T-helper 1 cell treated with Interleukin-12 subunit alpha and Interleukin-12 subunit beta and Interleukin-4 antibody, amounts not matched to agents 30 ng/mL and 1 ng/mL, for 36 hours (primary cell): ENCODE results near the gene TENM4. TPM values are rescaled to one million over a fixed set of nuclear protein-coding genes. Genes with fewer than 3 reads are reported as not detected.
"Not testable (repeated sequence)": the region's sequence is repeated elsewhere in the genome, so short reads cannot be mapped to it uniquely, and the experiment has no call there.

Experiments used
- intact Hi-C: fragments of 100-400 bp; cut with micrococcal nuclease; formaldehyde crosslinking; loops from one replicate; pipeline ENCODE4 v1.15.1; 2024
- total RNA-seq: library from RNA; stranded (reverse); gene quantifications from 2 replicates; pipeline ENCODE4 v1.2.3, GENCODE V29; 2022

Gene TENM4
- total RNA-seq, 1 donor from 2014 or later: not detected

DNA sequence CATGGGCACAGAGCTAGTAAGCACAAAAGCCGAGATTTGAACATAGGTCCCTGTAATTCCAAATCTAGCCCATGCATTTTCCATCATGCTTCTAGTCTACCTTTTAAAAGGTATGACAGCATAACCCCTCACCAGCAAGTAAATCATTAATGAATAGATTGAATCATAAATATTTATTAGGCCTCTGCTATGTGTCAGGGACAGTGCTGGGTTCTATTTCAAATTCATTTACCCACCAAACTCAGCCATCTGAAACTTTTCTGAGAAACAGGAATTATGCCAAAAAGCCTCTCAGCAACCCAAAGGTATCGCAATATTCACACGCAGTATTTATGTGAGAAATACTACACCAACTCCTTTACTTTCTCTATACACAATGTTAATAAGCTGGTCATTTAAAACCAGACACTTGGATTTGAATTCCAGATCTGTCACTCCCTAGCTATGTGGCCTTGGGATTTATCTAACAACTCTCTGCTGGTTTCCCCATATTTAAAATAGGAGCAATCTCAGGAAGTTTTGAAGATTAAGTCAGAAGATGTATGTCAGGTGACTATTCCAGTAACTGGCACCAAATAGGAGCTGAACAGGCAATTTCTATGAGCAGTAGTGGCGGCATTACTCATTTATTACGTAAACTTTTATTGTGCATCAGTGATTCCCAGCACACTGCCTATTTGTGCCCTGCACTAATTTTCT, 191.4 kb downstream of the TENM4 start:
- intact Hi-C loops: no loop called here

DNA sequence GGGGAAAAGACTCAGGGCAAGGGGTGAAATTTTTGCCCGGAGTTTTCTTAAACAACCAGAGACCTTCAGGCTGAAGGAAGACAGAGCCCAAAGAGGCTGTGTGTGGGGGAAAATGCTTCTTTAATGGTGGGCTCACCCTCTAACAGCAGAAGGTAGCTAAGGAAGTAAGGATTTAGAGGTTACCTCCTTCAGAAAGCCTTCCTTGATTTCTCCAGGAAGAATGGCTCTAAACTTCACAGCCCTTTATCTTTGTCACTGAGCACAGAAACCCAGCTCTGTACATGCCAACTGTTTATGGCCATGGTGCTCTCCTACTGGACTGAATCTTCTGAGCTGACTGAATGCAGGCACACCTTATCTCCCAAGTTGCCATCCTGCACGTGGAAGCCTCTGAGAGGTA, 196.0 kb downstream of the TENM4 start:
- intact Hi-C loops: no loop called here

DNA sequence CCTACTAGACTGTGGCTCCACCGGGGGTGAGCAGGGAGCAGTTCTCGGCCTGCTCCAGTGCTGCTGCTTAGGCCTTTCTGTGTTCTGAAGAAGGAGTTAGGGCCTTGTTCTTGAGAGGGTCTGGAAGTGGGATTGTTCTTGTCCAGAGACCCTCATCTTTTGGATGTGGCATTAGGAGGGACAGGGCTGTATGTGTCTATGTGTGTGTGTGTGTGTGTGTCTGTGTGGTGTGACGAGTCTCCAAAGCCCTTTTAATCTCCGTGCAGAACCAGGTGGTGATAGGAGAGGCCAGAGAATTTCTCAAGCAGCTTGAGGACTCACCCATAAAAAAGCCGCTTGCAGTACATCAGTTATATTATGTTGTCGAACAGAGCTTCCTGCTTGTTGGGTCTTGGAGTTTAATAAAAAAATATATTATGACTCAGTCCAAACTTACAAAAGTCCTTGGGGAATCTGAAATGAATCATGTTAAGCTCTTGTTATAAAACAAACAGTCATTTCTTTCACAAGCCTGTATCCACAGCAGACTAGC, 196.5 kb downstream of the TENM4 start:
- intact Hi-C loops: no loop called here

DNA sequence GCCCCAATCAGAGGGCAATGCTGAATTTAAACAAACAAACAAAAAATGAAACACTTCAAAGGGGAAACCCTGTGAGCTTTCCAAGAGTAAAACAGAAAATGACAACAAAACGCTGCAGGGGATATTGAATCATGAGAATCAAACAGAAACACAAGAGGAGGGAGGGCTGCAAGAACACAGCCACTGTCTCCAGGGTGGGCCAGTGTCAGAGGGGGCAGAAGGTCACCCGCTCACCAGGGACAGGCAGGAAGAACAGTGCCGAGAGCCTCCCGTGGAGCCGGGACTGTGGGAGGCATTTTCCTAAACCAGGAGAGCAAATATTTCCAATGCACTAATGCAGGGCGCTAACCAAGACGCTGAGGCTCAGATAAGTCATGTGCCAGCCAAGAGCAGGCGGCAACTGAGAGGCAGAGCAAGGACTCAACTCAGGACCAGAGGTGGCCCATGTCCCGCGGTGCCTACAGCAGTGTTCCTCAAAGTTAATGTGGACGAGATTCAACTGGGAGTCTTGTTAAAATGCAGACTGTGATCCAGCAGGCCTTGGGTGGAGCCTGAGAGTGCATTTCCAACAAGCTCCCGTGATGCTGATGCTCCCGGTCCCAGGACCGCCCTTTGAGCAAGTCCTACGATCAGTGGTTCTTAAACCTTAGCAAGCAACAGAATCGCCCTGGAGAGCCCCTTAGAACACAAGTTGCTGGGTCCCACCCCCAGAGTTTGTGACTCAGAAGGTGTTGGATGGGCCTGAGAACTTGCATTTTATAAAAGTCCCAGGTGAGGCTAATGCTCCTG, 197.2 kb downstream of the TENM4 start:
- intact Hi-C loops: no loop called here

DNA sequence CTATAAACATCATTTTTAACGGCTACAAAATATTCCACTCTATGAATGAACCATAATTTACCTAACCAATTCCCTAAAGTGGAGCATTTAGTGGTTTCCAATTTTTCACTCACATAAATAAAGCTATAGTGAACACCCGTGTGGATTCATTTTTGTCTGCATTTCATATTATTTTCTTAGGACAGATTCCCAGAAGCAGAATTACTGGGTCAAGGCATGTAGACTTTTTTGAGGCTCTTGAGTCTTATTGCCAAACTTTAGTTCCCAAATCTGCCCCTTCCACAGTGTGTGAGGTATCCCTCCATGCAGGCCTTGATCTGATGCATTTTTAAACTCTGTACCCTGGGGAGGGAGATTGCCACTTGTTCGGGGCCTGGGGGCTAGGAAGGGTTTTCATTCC, 198.2 kb downstream of the TENM4 start:
- intact Hi-C loops: no loop called here

DNA sequence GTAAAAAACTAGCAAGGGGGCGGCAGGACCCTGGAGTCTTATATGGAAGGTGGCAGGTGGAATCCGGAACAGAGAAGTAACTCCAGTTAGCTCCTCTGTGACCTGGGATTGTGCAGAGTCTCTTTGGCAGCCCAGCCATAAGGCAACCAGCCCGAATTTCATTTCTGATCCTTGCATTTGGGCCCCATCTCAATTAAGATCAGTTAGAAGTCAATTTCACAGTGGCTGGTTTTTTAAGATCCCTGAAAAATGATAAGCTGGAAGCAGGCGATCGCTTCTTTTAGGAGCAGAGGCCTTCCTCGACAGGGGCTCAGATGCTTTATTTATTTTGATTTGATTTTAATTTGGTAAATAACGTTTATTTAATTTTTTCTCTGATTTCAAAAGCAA, 199.0 kb downstream of the TENM4 start:
- intact Hi-C loops: no loop called here

DNA sequence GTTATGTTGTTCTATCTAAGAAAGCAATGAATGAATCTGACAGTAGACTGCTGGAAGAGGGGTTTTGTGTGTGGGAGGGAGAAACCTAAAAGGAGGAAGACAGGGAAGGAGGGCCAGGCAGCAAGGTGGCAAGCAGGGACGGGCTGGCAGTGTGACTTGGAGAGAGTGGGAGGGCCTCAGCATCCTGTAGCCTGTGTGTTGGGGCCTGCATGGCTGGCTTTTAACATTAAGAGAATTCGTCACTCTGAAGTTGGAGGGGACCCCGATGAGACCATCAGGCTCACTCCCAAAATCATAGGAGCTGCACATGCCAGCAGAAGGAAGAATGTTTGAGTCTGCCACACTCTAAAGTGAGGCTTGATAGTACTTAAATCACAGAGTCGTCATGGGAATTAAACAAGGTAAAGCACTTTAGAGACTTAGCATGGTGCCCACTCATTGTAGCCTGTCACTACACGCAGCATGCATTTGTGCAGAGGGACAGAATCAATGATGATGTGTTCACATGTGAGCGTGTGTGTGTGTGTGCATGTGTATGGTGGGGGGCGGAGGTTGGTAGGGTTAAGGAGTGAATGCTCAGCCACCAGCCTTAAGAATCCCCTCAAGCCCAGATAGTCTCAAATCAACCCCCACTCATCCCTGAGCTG, 199.5 kb downstream of the TENM4 start:
- intact Hi-C loops: no loop called here

DNA sequence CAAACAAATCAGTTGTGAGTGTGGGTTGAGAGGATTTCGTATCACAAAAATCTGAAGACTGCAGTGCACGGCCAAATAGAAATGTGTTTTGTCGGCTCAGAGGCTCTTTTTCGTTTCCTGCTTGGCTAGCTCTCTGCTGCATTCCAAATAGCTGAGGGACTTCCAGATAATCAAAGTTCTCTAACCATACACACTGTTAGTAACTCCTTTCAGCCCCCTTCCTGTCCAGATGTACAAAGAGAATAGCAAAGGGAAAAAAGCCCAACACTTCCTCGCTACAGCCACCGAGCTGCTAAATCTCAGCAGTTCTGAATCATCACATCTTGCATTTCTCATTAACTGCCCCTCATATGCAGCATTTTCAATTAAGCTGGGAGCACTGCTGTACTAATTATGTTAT, 203.1 kb downstream of the TENM4 start:
- intact Hi-C loops: no loop called here

DNA sequence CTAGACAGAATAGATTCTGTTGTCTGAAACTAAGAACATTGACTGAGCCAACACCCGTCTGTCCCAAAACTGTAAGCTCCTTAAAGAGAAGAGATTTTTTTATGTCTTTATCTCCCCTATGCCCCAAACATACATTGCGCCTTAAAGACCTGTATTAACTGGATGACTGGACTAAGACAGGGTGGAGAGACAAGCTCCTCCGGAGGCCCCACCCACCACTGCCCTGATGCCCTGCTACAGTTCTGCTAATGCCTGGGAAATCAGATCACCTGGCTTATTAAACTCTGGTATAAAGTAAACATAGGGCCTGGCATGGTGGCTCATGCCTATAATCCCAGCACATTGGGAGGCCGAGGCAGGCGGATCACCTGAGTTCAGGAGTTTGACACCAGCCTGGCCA, 203.7 kb downstream of the TENM4 start:
- intact Hi-C loops: no loop called here

DNA sequence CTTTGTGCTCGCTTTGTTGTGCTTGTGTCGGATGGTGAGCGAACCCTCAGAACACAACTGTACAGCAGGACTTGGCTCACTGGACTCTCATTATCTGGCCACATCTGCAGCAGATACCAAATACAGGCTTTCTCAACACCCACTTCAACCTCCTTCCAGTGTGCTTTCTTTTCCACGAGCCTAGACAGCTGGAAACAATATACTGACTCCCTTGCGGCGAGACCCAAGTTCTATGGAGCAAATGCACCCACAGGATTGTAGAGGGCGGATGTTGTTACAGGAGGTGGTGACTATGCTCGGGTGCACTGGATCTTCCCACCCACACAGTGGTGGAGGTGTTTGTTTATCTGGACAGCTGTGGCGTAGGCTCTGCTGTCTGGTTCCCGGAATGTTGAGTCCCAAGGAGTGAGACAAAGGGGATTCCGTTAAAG, 204.3 kb downstream of the TENM4 start:
- intact Hi-C loops: no loop called here

DNA sequence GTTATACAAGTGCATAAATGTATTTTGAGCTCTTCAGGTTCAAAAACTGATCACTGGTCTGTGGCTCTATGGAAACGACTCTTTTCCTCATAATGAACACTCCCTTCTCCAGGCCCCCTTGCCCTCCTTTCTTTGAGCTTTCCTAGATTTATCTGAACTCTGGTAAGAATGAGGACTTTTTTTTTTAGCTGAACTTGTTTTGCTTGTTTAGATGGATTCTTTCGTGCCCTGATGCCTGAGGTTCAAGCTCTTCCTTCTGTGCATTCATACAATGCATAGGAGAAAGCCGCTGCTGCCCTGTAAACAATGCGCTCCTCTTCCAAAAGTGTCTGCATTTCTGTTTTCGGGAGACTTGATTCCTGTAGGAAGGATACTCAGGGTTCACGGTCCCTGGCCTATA, 205.1 kb downstream of the TENM4 start:
- intact Hi-C loops: no loop called here

DNA sequence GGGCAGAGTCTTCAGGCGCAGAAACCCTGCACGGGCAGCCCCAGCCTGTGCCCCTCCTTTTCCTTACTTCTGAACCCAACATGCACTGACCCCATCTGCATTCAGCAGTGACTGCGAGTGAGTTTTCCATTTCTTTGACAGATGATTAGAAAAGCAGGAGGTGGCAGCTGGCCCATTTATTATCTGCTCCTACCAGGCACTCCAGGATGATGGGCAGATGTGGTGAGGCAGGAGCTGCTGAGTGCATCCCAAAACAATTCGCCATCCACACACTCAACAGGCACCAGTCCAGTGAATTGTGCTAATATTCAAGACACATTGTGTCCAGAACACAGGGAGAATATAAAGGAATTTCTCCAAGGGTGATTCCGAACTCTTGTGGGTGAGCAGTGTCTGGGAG, 208.5 kb downstream of the TENM4 start:
- intact Hi-C loops: no loop called here

DNA sequence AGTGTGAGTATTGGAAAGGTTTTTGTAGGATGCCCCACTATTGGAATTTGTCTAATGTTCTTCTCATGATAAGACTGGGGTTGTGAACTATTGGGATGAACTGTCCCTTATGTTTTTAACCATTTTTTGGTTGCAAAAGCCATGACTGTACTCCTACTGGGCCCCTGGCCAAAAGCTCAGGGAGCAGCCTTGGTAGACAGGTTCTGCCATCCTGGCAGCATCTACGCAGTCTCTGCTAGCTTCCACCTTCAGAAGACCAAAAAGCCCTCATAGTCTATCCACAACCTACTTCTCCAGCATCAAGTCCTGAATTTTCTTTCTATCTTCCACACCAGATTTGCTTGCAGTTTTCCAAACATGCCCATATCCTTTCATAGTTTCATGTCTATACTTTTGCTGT, 211.8 kb downstream of the TENM4 start:
- intact Hi-C loops: no loop called here

DNA sequence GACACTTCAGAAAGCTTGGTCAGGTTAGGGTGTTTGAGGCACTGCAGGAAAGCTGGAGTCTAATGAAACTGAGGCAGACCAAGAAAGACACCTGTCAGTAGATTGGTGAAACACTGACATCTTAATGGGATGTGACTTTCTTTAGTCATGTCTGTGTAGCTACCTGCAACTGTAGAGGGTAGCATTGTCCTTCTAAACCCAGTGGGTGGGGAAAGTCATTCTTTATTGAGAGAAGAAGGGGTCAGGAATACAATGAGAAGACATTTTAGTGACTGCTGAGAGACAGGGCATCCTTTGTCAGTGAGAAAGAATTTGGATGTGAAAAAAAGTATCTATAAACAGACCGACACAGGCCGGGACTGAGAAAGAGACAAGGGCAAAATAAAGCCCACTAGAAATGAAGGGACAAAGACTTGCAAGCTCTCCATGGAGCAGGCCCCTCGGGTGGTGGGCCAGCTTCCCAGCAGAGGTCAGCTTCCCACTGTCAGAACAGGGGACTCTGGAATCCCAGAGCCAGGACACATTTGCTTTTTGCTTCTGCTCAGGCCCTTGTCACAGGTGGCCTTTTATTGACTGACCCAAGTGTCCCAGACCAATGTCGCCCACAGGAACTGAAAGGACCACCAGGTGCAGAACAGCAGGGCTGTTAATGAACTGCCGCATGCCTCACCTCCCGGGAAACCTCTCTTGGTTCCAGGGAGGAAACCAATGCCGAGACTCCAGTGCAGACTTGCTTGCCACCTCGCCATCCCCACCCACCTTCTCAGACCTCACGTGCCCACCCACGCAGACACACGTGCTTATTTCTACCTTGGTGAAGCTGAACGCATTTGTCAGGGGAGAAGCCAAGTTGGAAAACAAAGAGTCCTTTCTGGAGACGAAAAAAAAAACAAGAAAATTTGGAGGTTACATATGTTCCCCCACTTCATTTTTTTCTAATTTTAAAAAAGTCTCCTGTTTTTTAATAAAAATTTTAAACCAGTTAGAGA, 212.8 kb downstream of the TENM4 start:
- intact Hi-C loops: no loop called here

DNA sequence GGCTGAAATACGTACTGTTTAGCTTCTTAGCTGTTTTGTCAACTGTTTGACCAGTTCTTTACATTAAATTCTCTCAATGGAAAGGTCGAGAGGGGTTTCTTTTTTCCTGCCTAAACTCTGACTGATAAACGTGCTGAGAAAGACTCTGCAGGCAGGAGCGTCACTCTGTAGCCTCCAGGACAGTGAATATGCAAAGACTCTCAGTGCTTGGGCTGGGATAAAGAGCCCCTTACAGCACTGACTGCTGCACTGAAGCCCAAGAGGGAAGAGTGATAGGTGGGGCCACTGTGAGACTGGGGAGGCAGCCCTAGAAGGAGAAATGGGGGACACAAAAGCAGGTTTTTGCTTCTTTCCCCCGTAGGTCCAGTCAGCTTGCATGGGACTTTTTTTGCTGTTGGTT, 213.5 kb downstream of the TENM4 start:
- intact Hi-C loops: no loop called here

DNA sequence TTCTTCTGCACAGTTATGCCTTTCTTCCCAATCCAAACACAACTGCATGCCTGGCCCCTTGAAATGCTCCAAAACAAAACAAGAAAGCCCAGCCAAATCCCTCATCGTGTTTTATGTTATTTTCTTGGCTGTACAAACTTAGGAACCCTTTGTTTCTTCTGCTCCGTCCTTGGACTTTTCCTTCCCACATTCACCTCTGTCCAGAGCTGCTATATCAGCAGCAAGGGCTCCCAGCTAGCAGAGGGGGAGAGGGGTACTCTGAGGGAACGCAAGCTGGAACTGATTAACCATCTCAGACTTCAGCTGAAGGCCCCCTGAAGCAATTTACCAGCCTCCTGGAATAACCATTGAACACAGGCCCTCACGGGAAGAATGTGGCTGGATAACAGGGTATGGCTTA, 214.7 kb downstream of the TENM4 start:
- intact Hi-C loops: no loop called here

DNA sequence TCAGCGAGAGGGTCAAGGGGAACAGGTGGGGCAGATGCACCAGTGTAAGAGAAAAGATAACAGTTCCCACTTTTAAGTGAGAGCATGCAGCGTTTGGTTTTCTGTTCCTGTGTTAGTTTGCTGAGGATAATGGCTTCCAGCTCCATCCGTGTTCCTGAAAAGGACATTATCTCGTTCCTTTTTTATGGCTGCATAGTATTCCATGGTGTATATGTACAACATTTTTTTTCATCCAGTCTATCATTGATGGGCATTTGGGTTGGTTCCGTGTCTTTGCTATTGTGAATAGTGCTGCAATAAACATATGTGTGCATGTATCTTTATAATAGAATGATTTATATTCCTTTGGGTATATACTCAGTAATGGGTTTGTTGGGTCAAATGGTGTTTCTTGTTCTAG, 218.7 kb downstream of the TENM4 start:
- intact Hi-C loops: not testable (repeated sequence)

DNA sequence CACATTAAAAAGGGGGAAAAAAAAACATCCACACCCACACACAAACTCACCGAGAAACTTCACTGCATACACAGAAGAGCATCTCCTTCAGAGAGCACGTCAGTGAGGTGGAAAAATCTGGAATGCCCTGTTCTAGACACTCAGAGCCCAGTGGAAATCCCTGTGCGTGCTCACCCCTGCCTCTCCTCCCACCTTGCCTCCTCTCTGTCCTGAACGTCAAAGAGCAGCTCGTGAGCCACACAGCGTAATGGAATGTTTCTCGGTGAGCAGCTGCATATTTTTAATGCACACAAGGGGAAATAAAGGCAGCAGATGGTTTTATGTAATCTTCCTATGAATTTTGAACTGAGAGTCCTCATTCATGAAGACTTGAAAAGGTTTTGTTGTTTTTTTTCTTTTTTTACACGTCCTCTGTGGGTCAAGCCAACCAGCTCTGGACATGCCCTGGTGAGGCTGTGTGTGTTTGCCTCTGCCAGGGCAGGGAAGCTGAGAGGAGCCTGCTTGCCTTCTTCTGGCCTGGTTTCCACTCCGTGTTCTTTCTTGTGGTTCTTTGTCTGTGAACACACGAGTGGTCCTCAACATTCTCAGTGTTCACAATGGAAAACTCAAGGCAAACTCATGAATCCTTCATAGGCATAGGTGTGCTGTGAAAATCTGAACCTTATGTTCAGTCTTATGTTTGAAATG, 219.2 kb downstream of the TENM4 start:
- intact Hi-C loops: no loop called here

DNA sequence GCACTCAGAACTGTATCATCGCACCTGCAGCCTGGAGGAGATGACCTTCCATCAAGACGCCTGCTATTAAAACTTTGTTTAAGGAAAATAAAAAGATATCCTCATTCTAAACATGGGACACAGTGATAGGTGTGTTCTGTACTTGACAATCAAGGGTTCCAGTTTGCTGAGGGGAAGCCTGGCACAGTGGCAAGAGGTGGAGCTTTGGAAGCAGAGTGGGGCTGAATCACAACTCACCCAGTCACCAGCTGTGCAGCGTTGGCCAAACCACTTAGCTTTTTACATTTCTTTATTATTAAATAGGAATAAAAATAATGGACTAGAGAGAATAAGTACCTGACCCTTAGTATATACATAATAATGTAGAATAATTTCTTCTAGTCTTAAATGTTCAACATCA, 220.7 kb downstream of the TENM4 start:
- intact Hi-C loops: no loop called here
